Measurements from ENCODE around the gene NAALADL1.

GRCh38 chr11:64998141-64998540, 60.2 kb downstream of the NAALADL1 start:
- TF ChIP-seq, protein P1, sequence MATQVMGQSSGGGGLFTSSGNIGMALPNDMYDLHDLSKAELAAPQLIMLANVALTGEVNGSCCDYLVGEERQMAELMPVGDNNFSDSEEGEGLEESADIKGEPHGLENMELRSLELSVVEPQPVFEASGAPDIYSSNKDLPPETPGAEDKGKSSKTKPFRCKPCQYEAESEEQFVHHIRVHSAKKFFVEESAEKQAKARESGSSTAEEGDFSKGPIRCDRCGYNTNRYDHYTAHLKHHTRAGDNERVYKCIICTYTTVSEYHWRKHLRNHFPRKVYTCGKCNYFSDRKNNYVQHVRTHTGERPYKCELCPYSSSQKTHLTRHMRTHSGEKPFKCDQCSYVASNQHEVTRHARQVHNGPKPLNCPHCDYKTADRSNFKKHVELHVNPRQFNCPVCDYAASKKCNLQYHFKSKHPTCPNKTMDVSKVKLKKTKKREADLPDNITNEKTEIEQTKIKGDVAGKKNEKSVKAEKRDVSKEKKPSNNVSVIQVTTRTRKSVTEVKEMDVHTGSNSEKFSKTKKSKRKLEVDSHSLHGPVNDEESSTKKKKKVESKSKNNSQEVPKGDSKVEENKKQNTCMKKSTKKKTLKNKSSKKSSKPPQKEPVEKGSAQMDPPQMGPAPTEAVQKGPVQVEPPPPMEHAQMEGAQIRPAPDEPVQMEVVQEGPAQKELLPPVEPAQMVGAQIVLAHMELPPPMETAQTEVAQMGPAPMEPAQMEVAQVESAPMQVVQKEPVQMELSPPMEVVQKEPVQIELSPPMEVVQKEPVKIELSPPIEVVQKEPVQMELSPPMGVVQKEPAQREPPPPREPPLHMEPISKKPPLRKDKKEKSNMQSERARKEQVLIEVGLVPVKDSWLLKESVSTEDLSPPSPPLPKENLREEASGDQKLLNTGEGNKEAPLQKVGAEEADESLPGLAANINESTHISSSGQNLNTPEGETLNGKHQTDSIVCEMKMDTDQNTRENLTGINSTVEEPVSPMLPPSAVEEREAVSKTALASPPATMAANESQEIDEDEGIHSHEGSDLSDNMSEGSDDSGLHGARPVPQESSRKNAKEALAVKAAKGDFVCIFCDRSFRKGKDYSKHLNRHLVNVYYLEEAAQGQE (IDR thresholded peaks at IDR 0.05; ENCODE audit: insufficient read depth in 1 of 2, low read depth in 2 of 2, low read length in 1 of 2): no peak
- TF ChIP-seq, protein P2, sequence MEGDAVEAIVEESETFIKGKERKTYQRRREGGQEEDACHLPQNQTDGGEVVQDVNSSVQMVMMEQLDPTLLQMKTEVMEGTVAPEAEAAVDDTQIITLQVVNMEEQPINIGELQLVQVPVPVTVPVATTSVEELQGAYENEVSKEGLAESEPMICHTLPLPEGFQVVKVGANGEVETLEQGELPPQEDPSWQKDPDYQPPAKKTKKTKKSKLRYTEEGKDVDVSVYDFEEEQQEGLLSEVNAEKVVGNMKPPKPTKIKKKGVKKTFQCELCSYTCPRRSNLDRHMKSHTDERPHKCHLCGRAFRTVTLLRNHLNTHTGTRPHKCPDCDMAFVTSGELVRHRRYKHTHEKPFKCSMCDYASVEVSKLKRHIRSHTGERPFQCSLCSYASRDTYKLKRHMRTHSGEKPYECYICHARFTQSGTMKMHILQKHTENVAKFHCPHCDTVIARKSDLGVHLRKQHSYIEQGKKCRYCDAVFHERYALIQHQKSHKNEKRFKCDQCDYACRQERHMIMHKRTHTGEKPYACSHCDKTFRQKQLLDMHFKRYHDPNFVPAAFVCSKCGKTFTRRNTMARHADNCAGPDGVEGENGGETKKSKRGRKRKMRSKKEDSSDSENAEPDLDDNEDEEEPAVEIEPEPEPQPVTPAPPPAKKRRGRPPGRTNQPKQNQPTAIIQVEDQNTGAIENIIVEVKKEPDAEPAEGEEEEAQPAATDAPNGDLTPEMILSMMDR (IDR thresholded peaks at IDR 0.05): no peak
- TF ChIP-seq SIN3A (IDR thresholded peaks at IDR 0.05; ENCODE audit: borderline replicate concordance, insufficient read depth, low read depth, low read length) (no peak), POLR2AphosphoS5 (IDR thresholded peaks at IDR 0.05; ENCODE audit: low read depth, low read length) (no peak)
